Natural killer cell (primary cell): ENCODE data around the gene LLGL2. TPM values are rescaled to one million over a fixed set of nuclear protein-coding genes. Genes with fewer than 3 reads are reported as not detected.

ENCODE experiments used
- ATAC-seq, 3 donors: fragments of 150-1000 bp in 2 of 3; fragments of 200-7000 bp in 1 of 3; cut with Tn5 transposase; 1 replicate in 1 of 3; 2 replicates in 2 of 3; pipeline ENCODE4 v1.10.0; 2021; ENCODE audit warnings: mild to moderate bottlenecking in 2 of 3, moderate library complexity in 2 of 3
- DNase-seq, 2 donors: peaks; one replicate each; pipeline versions ENCODE4 v3.0.0 to v3.0.0-alpha.2; 2013 to 2021; ENCODE audit warnings: mixed read lengths in 1 of 2
- H3K27ac ChIP-seq: one replicate; pipeline ENCODE4 v1.5.1; 2013; ENCODE audit warnings: mild to moderate bottlenecking, low read length
- H3K27me3 ChIP-seq: one replicate; pipeline ENCODE4 v1.6.1; 2013; ENCODE audit warnings: low read length; ENCODE audit not compliant: control insufficient read depth, insufficient read depth
- H3K36me3 ChIP-seq: one replicate; pipeline ENCODE4 v1.6.1; 2013; ENCODE audit warnings: low read length; ENCODE audit not compliant: control insufficient read depth, insufficient read depth
- H3K4me1 ChIP-seq: one replicate; pipeline ENCODE4 v1.6.1; 2013; ENCODE audit warnings: low read length; ENCODE audit not compliant: control insufficient read depth, insufficient read depth
- H3K4me3 ChIP-seq: one replicate; pipeline ENCODE4 v1.5.1; 2013; ENCODE audit warnings: low read length
- H3K9me3 ChIP-seq: one replicate; pipeline ENCODE4 v1.6.1; 2013; ENCODE audit warnings: low read length; ENCODE audit not compliant: control insufficient read depth, insufficient read depth
- H3K27ac Mint-ChIP-seq, 2 donors: one replicate each; pipeline ENCODE4 v1.8.0; 2022; ENCODE audit warnings: mild to moderate bottlenecking in 2 of 2, mixed read lengths in 2 of 2, moderate library complexity in 1 of 2
- H3K27me3 Mint-ChIP-seq, 2 donors: one replicate each; pipeline ENCODE4 v1.8.0; 2022; ENCODE audit warnings: low read depth in 2 of 2, mixed read lengths in 2 of 2
- H3K36me3 Mint-ChIP-seq: one replicate; pipeline ENCODE4 v1.8.0; 2022; ENCODE audit warnings: mixed read lengths
- H3K4me1 Mint-ChIP-seq, 2 donors: one replicate each; pipeline ENCODE4 v1.8.0; 2022; ENCODE audit warnings: mixed read lengths in 2 of 2
- H3K4me3 Mint-ChIP-seq: one replicate; pipeline ENCODE4 v1.8.0; 2022; ENCODE audit warnings: mild to moderate bottlenecking, moderate library complexity, mixed read lengths
- H3K9me3 Mint-ChIP-seq, 2 donors: one replicate each; pipeline ENCODE4 v1.8.0; 2022; ENCODE audit warnings: mixed read lengths in 2 of 2
- CTCF ChIP-seq: fragments of 200-600 bp; IDR thresholded peaks from one replicate; pipeline ENCODE4 v1.8.0; 2022; ENCODE audit warnings: antibody characterized with exemption
- WGBS: methylation state at CpG from one replicate; pipeline ENCODE4 v1.1.7; 2013; ENCODE audit warnings: missing lambda C conversion rate; ENCODE audit not compliant: insufficient coverage; 5-methylcytosine and 5-hydroxymethylcytosine counted together
- intact Hi-C: fragments of 100-400 bp; cut with micrococcal nuclease; formaldehyde crosslinking; loops from one replicate; pipeline ENCODE4 v1.14.2; 2022
- total RNA-seq, 4 donors: library from RNA; stranded (reverse); fragments of 120-200 nt in 1 of 4; gene quantifications; one replicate each; pipeline versions ENCODE4 v1.2.3 to v1.2.4, GENCODE V29; 2013 to 2022

The LLGL2 gene
- total RNA-seq, 3 donors from 2014 or later (not counting 1 experiment from before 2014, with no cell fraction given), result 229 to 302 (median 244) TPM

DNA sequence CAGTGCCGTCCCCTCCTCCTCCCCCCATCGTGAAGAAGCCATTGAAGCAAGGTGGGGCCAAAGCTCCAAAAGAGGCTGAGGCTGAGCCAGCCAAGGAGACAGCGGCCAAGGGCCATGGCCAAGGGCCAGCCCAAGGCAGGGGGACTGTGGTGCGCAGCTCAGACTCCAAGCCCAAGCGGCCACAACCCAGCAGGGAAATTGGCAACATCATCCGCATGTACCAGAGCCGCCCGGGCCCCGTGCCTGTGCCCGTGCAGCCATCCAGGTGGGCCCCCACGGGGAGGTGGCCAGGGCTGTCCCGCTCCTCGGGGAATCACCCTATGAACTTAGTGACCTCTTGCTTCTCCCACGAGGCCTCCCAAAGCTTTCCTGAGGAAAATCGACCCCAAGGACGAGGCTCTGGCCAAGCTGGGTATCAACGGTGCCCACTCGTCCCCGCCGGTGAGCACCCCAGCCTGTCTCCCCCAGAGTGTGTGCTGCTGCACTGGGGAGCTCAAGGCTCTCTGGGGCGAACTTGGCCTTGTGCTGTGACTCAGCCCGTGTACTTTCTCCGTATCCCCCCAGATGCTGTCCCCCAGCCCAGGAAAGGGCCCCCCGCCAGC lies 91.1 kb downstream of the LLGL2 start:
- Mint-ChIP-seq H3K9me3 (no peaks in the 10 kb centered on the region), H3K4me3 (no peak overlapping the region), H3K4me1 (no peaks in the 10 kb centered on the region), H3K27ac (no peak overlapping the region), H3K27me3 (no peaks in the 10 kb centered on the region), H3K36me3 (no peaks in the 10 kb centered on the region)
- intact Hi-C loops, result no loop called here
- no peak for ATAC-seq
- H3K9me3 ChIP-seq, result no peaks in the 10 kb centered on the region
- no peak overlapping the region for H3K4me3 ChIP-seq
- TF ChIP-seq CTCF, result no peak
- DNase-seq, result no peak
- peaks cover 69% of the 10 kb centered on the region for H3K36me3 ChIP-seq
- 90% methylated on average over 24 of the region's 24 CpGs for WGBS
- peaks cover 7% of the 10 kb centered on the region for H3K4me1 ChIP-seq
- no peaks in the 10 kb centered on the region for H3K27me3 ChIP-seq
- H3K27ac ChIP-seq, result no peak overlapping the region

DNA sequence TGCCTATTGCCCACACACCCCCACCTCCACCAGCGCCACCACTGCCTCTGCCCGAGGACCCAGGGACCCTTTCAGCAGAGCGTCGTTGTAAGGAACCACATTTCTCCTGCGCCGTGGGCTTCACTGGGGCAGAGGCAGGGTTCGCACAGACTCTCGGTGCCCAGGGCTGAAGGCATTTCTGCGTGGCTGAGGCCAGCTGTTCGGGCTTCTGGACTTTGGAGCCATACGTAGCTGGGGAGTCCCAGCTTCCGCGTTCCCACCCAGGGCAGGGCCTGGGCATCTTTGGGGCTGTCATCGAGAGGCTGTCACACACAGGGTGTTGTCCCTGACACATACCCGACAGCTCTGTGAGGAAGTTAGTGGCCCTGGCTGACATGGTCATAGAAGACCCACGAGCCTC lies 91.7 kb downstream of the LLGL2 start:
- Histone ChIP-seq H3K36me3 (peaks cover 67% of the 10 kb centered on the region), H3K27me3 (no peaks in the 10 kb centered on the region), H3K4me1 (peaks cover 7% of the 10 kb centered on the region), H3K27ac (no peak overlapping the region), H3K9me3 (no peaks in the 10 kb centered on the region), H3K4me3 (no peak overlapping the region)
- Mint-ChIP-seq H3K27me3 (no peaks in the 10 kb centered on the region), H3K36me3 (no peaks in the 10 kb centered on the region), H3K9me3 (no peaks in the 10 kb centered on the region), H3K27ac (no peak overlapping the region), H3K4me1 (no peaks in the 10 kb centered on the region), H3K4me3 (no peak overlapping the region)
- 93% methylated on average over 16 of the region's 16 CpGs for WGBS
- no peak for TF ChIP-seq CTCF
- ATAC-seq, result no peak
- DNase-seq, result no peak
- intact Hi-C loops, result no loop called here

- Histone ChIP-seq H3K27ac (no peak overlapping the region), H3K4me1 (peaks cover 7% of the 10 kb centered on the region), H3K4me3 (no peak overlapping the region), H3K36me3 (peaks cover 66% of the 10 kb centered on the region), H3K27me3 (no peaks in the 10 kb centered on the region), H3K9me3 (no peaks in the 10 kb centered on the region)
- H3K4me3 Mint-ChIP-seq, result no peak overlapping the region
- ATAC-seq (no peak), DNase-seq (no peak)
- H3K36me3 Mint-ChIP-seq, result no peaks in the 10 kb centered on the region
- no peaks in the 10 kb centered on the region for H3K9me3 Mint-ChIP-seq
- intact Hi-C loops, result no loop called here
- WGBS, result 93% methylated on average over 11 of the region's 11 CpGs
- no peaks in the 10 kb centered on the region for H3K27me3 Mint-ChIP-seq
- no peak overlapping the region for H3K27ac Mint-ChIP-seq
- TF ChIP-seq CTCF, result no peak
- no peaks in the 10 kb centered on the region for H3K4me1 Mint-ChIP-seq
Observed at GRCh38 chr17:75617675-75618074, 92.2 kb downstream of the LLGL2 start.
